ENCODE measurements around the gene TBC1D2B.

TBC1D2B gene

DNA sequence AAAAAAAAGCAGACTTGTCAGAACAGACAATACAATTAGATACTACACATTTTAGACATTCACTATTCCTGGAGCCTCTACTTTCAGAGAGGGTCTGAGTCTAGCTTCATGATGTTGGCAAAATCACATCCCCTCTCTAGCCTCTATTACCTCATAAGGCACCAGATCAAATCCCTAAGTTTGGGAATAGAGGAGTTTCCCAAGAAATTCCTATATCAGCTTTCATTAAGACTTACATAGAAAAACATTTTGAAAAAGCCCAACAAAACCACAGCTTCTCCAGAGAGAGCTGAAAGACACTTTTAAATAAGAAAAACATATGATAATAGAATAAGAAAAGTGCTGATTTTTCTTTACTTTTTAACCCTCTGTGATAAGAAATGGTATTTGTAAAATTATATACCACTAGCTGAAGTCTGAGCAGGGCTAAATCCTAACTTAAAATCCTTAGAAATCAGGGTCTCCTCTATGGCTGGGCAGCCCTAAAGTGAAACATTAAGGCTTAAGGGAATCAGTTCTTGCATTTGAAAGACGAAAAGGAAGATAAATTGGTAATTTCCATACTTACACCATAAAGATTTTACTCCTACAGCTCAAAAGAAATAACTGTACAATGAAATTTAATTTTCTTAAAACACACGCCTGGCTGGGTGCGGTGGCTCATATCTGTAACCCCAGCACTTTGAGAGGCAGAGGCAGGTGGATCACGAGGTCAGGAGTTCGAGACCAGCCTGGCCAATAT lies 4.3 kb downstream of the TBC1D2B start:
- DNase-seq (ENCODE audit: low read depth in 3 of 3, low spot score in 1 of 3): no peak

- DNase-seq (ENCODE audit: low read depth in 3 of 3, low spot score in 1 of 3): no peak
Measured at GRCh38 chr15:78072080-78072892, 5.2 kb downstream of the TBC1D2B start.

GRCh38 chr15:78071383-78071782 lies 6.1 kb downstream of the TBC1D2B start:
- no peak for DNase-seq (ENCODE audit: low read depth in 3 of 3, low spot score in 1 of 3)

DNA sequence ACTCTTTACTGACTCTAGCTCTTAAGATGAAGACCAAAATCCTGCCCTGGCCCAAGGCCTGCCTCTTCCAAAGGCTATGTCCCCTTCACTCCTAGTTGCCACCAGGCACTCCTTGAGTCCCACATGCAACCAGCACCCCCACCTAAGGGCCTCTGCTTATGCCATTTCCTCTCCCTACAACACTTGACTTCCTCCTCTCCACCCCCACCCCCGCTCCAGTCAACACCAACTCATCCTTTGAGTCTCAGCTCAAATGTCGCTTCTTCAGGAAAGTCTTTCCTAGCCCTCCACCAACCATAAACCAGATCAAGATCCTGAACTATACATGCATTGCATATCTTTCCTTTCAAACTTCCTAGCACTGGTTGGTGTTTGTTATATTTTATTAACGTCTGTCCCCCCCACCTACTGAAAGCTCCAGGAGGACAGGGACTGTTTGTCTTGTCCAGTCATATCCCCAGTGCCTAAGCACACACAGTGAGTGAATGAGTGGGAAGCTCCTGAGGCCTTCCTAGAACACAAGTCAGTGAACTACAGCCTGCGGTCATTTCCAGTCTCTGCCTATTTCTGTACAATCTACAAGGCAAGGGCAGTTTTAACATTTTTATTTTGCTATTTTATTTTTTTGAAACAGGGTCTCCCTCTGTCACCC lies 7.3 kb downstream of the TBC1D2B start:
- DNase-seq (ENCODE audit: low read depth in 3 of 3, low spot score in 1 of 3): no peak

DNA sequence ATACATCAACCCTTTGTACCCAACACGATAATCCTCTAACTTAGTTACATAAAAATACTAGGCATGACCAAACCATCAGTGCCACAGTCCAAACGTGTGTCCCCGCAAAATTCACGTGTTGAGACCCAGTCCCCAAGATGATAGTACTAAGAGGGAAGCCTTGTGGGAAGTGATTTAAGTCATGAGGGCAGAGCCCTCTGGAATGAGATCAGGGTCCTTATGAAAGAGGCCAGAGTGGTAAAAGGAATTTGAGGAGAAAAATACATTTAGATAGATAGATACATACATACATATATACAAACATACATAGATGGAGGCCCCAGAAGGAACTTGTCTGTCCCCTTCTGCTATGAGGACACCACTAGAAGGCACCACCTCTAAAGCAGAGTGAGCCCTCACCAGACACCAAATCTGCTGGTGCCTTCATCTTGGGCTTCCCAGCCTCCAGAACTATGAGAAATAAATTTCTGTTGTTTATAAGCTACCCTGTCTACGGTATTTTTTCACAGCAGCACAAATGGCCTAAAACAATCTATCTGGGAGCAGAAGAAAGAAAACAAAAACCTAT lies 8.0 kb downstream of the TBC1D2B start:
- no peak for DNase-seq (ENCODE audit: low read depth in 3 of 3, low spot score in 1 of 3)

- no peak for DNase-seq (ENCODE audit: low read depth in 3 of 3, low spot score in 1 of 3)
Measured at GRCh38 chr15:78069052-78069414, 8.5 kb downstream of the TBC1D2B start.

- DNase-seq (ENCODE audit: low read depth in 3 of 3, low spot score in 1 of 3): no peak
Measured at GRCh38 chr15:78067328-78068228, 9.9 kb downstream of the TBC1D2B start.

DNA sequence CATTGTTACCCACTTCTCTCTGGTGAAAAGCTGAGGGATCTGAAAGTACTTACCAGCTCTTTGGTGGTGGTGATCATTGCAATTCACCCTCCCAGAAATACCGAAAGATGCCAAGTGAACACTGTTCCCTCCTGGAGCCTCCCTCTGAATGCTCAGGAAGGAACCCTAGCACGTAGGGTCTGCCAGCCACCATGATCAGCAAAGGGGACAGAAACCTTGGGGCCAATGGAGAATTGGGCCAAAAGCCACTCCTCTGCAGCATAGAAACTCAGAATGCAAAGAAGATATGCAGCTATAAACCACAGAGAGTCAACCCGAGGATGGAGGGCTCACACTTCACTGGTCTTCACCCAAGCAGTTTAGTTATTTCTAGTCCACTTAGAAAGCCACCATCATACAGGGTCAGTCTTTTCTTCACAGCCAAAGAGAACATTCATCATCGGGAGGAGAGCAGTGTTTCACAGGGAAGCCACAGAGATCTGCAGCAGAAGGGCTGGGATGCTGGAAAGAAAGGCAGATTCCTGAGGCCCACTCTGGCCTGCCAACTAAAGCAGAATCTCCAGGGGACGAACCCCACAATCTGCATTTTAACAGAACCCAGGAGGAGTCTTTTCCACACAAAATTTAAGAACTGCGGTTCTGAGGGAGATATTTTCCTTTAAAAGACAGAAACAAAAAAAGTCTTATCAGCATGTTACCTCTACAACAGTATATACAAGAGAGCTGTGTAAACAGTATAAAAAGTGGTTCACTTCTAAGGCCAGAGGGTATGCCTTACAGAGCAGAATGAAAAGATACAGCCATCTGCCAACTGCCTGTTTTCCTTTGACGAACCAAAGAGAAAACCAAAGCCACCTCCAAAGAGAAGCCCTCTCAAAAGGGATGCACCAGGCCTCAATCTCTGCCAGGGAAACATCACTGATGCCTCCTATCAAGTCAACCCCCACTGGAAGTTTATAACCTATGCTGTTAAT lies 11.3 kb downstream of the TBC1D2B start:
- DNase-seq (ENCODE audit: low read depth in 3 of 3, low spot score in 1 of 3): no peak

DNA sequence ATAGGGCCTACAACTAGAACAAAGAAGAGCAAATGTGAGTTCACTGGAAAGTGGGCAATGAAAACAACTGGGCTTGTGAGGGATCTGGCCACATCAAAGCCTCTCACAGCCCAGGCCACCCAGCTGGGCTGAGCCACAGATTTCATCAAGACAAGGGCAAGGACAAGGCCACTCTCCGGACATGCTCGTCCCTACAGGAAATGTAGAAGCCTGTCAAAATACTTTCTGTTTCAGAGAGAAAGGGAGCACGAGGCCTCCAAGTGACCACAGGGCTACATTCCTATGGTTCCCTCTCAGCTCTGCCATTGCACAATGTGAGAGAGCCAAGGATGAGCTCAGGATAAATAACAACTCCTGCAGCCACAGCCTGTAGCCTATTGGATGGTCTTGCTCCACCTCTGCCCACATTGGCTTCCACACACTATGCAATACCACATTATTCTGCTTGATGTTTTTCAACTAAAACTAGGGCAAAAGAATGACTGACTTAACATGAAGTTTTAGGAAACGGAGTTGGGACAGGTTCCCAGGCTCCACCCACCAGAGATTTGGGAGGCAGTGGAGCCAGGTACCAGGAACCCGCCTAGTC lies 12.1 kb downstream of the TBC1D2B start:
- DNase-seq (ENCODE audit: low read depth in 3 of 3, low spot score in 1 of 3): no peak

GRCh38 chr15:78064544-78064943 lies 13.0 kb downstream of the TBC1D2B start:
- DNase-seq (ENCODE audit: low read depth in 3 of 3, low spot score in 1 of 3): no peak

- DNase-seq (ENCODE audit: low read depth in 3 of 3, low spot score in 1 of 3): no peak
Measured at GRCh38 chr15:78063970-78064385, 13.5 kb downstream of the TBC1D2B start.

GRCh38 chr15:78063217-78063616 lies 14.3 kb downstream of the TBC1D2B start:
- no peak for DNase-seq (ENCODE audit: low read depth in 3 of 3, low spot score in 1 of 3)

GRCh38 chr15:78061963-78062427 lies 15.5 kb downstream of the TBC1D2B start:
- DNase-seq (ENCODE audit: low read depth in 3 of 3, low spot score in 1 of 3): no peak

DNA sequence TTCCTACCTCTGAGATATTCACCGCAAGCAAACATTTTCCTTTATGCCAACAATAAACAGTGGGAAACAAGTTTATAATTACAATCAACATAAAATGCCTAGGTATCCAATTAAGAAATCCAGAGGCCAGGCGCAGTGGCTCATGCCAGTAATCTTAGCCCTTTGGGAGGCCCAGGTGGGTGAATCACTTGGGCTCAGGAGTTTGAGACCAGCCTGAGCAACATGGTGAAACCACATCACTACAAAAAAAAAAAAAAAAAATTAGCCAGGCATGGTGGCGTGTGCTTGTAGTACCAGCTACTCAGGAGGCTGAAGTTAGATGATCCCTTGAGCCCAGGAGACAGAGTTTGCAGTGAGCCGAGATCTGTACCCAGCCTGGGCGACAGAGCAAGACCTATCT lies 17.3 kb downstream of the TBC1D2B start:
- DNase-seq (ENCODE audit: low read depth in 3 of 3, low spot score in 1 of 3): no peak

DNA sequence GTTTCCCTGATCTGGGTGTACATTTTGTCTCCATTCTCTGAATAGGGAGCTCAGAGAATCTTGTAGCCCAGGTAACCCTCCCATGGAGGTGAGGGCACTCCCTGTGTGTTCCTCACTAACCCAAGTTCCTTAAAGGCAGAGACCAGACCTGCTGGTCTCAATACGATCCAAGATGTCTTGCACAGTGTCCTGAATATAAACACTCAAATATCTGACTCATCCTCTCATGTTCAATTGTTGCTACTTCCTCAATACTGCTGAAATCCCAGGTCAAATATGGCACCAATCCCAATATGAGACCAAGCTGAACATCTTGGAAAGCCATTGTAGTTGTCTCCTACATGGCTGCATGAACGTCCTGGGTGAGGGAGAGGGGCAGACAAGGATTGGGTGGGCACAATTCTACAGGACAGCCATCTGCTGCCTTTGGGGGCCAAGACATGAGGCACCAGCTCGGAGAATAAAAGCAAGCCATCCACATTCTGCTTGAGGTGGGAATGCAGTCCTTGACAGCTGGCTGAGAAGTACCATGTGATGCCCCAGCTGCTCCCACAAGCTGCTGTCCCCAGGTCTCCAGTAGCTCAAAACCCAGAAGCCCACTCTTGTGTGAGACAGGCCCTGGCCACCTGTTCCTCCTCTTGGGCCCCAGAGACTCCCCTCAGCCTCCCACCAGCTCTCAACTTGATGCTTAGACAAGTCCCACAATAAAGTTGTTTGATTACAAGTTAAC lies 18.2 kb downstream of the TBC1D2B start:
- DNase-seq (ENCODE audit: low read depth in 3 of 3, low spot score in 1 of 3): no peak

GRCh38 chr15:78058401-78058935 lies 19.0 kb downstream of the TBC1D2B start:
- DNase-seq (ENCODE audit: low read depth in 3 of 3, low spot score in 1 of 3): no peak

GRCh38 chr15:78057803-78058202 lies 19.7 kb downstream of the TBC1D2B start:
- no peak for DNase-seq (ENCODE audit: low read depth in 3 of 3, low spot score in 1 of 3)

DNA sequence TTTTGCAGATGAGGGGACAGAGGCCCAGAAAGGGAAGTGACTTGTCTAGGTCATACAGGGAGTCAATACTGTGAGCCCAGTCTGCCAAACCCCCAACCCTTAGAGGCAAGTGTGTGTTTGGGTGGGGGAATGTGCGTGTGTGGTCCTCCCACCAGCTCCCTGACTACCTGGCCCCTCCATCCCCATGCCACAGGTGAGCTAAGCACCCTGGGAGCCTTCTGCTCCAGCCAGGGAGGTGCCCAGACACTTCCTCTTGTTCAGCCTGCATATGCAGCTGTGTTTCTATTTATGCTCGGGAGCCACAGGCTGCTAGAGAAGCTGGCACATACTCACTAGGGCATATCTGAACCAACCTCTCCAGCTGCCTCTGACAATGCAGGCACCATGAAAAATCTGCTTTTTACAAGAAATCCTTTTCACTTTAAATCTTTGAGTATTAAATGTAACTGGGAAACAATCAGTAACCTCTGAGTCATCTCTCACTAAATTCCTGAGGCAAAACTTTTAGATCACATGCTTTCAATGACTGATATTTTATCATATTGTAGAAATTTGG lies 20.7 kb downstream of the TBC1D2B start:
- DNase-seq (ENCODE audit: low read depth in 3 of 3, low spot score in 1 of 3): no peak
